ENCODE data around the gene AGO3.
"Not testable (repeated sequence)": the region's sequence is repeated elsewhere in the genome, so short reads cannot be mapped to it uniquely, and the experiment has no call there.

AGO3 gene

DNA sequence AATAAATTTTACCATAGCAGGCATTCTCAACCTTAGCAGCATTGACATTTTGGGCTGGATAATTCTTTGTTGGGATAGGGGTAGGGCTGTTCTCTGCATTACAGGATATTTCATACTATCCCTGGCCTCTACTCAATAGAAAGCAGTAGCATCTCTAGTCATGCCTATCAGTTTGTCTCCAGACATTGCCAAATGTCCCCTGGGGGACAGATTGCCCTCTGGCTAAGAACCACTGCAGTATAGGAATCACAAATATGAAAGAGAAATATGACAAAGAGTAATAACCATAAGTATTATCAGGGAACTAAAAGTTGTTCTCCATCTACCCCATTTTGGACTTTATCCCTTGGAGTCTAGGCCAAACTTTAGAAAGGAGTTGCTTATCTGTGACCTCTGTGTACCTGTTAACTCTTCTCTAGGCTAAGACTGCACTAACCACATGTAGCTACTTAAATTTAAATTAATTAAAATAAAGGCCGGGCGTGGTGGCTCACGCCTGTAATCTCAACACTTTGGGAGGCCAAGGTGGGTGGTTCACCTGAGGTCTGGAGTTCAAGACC lies 76.1 kb downstream of the AGO3 start:
- peaks cover 6% of the 10 kb centered on the region for H3K36me3 Mint-ChIP-seq
- CTCF ChIA-PET = interaction anchor here (0.8 kb wide), 1 partner anchor 12 kb away, joined by 3 read pairs; no protein-coding TSS in a partner anchor
- no peak for DNase-seq
- no peaks in the 10 kb centered on the region for H3K4me1 Mint-ChIP-seq
- no peaks in the 10 kb centered on the region for H3K9me3 Mint-ChIP-seq
- H3K4me3 Mint-ChIP-seq = no peak overlapping the region
- H3K27ac Mint-ChIP-seq = no peak overlapping the region
- no peaks in the 10 kb centered on the region for H3K27me3 Mint-ChIP-seq

DNA sequence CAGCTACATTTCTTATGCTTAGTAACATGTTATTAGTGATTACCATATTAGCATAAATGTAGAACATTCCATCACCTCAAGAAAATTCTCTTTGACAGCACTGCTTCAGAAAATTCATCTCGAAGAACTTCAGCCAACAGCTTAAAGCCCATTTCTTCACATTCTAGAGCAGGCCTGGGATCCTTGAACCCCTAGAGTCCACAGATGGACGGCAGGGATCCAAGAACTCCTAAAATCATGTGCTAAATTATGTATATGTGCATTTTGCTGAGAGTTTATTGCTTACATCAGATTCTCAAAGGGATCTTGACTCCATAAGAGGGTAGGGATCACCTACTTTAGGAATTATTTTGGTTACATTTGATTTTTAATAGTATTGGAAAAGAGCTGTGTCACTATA lies 76.8 kb downstream of the AGO3 start:
- Mint-ChIP-seq H3K36me3 (peaks cover 6% of the 10 kb centered on the region), H3K4me1 (no peaks in the 10 kb centered on the region), H3K9me3 (no peaks in the 10 kb centered on the region), H3K4me3 (no peak overlapping the region), H3K27me3 (no peaks in the 10 kb centered on the region), H3K27ac (no peak overlapping the region)
- CTCF ChIA-PET = no interaction called here
- DNase-seq = no peak

DNA sequence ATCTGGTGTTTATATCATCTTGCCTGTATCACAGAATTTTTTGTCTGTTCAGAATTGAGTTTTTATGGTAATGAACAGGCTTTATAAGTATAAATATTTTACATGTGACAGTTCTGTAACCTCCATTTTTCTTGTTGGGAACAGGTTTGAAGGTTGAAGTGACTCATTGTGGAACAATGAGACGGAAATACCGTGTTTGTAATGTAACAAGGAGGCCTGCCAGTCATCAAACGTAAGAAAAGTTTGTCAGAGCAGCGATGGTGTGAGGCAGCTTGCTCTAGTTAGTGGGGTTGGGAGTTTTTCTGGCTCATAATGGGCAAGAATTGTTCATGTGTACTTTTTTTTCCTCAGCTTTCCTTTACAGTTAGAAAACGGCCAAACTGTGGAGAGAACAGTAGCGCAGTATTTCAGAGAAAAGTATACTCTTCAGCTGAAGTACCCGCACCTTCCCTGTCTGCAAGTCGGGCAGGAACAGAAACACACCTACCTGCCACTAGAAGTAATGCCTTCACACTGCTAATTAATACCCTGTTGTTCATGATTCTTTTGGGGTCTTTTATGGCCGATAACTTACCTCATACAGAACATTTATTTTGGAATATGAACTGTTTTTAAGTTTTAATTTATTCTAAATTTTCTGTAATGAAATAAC lies 77.8 kb downstream of the AGO3 start:
- H3K9me3 Mint-ChIP-seq = no peaks in the 10 kb centered on the region
- CTCF ChIA-PET = no interaction called here
- no peak for DNase-seq
- H3K27ac Mint-ChIP-seq = no peak overlapping the region
- H3K27me3 Mint-ChIP-seq = no peaks in the 10 kb centered on the region
- no peaks in the 10 kb centered on the region for H3K4me1 Mint-ChIP-seq
- peaks cover 13% of the 10 kb centered on the region for H3K36me3 Mint-ChIP-seq
- no peak overlapping the region for H3K4me3 Mint-ChIP-seq

DNA sequence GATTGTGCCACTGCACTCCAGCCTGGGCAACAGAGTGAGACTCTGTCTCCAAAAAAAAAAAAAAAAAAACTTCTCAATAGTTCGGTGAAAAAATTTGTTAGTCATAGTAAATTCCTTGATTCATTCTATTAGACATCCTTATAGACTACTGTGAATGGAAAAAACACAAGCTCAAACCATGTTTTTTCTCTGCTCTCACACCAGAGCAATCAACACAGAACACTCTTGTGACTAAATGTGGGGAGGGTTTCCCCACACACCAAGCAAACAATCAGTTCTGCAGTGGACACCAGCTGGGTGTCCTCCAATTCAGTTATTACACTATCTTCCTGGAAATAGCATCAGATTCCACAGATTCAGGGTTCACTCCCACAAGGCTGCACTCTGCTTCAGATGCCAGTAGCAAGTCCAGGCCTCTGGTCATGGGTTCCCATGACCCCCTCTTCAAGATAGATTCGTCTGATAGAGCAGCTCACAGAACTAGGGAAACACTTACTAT lies 83.9 kb downstream of the AGO3 start:
- Mint-ChIP-seq H3K9me3 (no peaks in the 10 kb centered on the region), H3K27ac (peak overlapping the region; percentile 12), H3K36me3 (peaks cover 29% of the 10 kb centered on the region), H3K4me3 (no peak overlapping the region), H3K4me1 (no peaks in the 10 kb centered on the region), H3K27me3 (no peaks in the 10 kb centered on the region)
- CTCF ChIA-PET = no interaction called here
- DNase-seq = no peak

DNA sequence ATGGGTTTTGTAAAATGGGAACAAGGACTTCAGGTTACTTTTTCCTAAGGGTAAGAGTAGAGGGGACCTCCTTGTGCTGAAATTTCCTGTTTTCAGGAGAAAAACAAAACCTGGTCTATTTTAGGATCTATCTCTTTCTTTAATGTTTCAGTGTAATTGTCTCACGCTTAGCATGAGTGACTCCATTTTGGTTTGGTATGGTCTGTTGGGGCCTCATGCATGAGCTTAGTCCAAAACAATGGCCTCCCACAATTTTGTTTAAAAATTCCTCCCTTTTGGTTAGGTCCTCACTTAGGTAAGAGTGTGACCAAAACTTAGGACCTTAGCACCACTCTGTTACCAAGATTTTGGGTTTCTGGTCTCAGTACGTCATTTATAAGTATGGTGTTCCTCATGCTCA lies 85.8 kb downstream of the AGO3 start:
- Mint-ChIP-seq H3K27ac (no peak overlapping the region), H3K27me3 (no peaks in the 10 kb centered on the region), H3K9me3 (no peaks in the 10 kb centered on the region), H3K4me1 (no peaks in the 10 kb centered on the region), H3K36me3 (peaks cover 32% of the 10 kb centered on the region), H3K4me3 (no peak overlapping the region)
- CTCF ChIA-PET = no interaction called here
- DNase-seq = no peak

DNA sequence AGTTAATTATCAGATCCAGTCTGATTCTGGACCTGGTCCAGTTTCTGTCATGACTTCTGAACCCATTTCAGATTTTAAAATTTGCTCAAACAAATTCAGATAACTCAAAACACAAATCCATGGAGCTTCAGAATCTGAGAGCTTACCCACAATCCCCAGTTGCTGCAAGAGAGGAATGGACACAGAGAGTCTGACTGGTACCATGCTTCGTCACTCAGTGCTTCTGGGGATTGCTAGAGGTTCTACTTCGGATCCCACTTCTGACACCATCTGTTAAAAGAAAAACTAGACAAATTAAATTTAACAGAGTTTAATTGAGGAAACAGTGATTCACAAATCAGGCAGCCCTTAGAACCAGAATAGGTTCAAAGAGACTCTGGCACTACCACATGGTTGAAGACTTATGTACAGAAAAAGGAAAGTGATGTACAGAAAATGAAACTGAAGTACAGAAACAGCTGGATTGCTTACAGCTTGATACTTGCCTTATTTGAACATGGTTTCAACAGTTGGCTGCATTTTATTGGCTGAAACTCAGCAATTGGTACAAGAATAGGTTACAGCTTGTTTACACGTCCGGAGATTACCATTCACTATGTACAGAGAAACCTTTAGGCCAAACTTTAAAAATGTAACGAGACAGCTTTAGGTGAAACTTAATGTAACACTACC lies 92.3 kb downstream of the AGO3 start:
- CTCF ChIA-PET = interaction anchor here (0.6 kb wide), 1 partner anchor 21 kb away, joined by 3 read pairs; no protein-coding TSS in a partner anchor
- Mint-ChIP-seq H3K4me1 (peaks cover 11% of the 10 kb centered on the region), H3K36me3 (peaks cover 35% of the 10 kb centered on the region), H3K27me3 (no peaks in the 10 kb centered on the region), H3K27ac (peak overlapping the region; percentile 79), H3K9me3 (peaks cover 2% of the 10 kb centered on the region), H3K4me3 (no peak overlapping the region)
- DNase-seq = no peak

DNA sequence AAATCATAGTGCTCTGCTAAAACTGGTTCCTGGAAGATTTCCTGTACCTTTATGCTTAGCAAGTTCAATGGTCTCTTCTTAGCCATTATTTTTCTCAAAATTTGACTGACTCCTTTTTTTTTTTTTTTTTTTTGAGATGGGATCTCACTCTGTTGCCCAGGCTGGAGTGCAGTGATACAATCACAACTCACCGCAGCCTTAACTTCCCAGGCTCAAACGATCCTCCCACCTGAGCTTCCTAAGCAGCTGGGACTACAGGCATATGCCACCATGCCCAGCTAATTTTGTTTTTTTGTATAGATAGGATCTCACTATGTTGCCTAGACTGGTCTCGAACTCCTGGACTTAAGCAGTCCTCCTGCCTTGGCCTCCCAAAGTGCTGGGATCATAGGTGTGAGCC lies 93.1 kb downstream of the AGO3 start:
- H3K27me3 Mint-ChIP-seq, CTCF ChIA-PET, H3K4me3 Mint-ChIP-seq, H3K9me3 Mint-ChIP-seq, DNase-seq: not testable (repeated sequence)
- H3K36me3 Mint-ChIP-seq = peaks cover 35% of the 10 kb centered on the region
- peak overlapping the region; percentile 79 for H3K27ac Mint-ChIP-seq
- H3K4me1 Mint-ChIP-seq = peaks cover 11% of the 10 kb centered on the region

DNA sequence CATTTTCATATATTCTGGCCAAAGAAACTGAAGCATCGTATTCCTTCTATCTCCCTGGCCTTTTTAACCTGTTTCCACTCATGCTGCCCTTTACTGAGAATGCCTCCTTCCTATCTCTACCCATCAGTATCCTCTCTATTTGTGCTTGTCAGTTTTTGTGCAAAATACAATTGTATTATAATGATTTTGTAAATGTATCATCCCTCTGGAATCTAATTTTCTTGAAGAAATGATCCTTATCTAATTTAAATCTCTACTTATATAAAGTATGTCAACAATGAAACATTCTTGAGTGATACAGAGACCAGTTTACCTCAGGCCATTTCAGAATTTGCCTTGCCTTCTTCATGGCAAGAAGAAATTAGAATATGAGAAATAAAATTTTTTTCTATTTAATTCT lies 93.9 kb downstream of the AGO3 start:
- CTCF ChIA-PET = no interaction called here
- no peak for DNase-seq
- peaks cover 30% of the 10 kb centered on the region for H3K36me3 Mint-ChIP-seq
- H3K9me3 Mint-ChIP-seq = peaks cover 2% of the 10 kb centered on the region
- peaks cover 11% of the 10 kb centered on the region for H3K4me1 Mint-ChIP-seq
- no peak overlapping the region for H3K27ac Mint-ChIP-seq
- no peak overlapping the region for H3K4me3 Mint-ChIP-seq
- no peaks in the 10 kb centered on the region for H3K27me3 Mint-ChIP-seq

DNA sequence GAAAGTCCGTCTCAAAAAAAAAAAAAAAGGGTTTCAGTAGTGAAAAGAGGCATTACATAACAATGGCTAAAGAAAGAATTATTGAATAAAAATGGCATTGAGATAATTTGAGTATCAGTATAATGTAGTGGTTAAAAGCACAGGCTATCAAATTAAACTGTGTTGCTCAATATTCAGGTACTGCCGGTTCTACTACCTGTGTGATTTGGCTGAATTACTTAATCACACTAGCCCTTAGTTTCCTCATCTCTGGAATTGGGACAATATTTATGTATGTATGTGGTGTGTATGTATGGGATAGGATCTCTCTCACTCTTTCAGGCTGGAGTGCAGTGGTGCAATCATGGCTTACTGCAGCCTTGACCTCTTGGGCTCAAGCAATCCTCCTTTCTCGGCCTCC lies 96.9 kb downstream of the AGO3 start:
- Mint-ChIP-seq H3K27me3 (no peaks in the 10 kb centered on the region), H3K4me1 (peaks cover 11% of the 10 kb centered on the region), H3K27ac (no peak overlapping the region), H3K4me3 (no peak overlapping the region), H3K36me3 (peaks cover 31% of the 10 kb centered on the region), H3K9me3 (peaks cover 2% of the 10 kb centered on the region)
- no peak for DNase-seq
- CTCF ChIA-PET = no interaction called here

DNA sequence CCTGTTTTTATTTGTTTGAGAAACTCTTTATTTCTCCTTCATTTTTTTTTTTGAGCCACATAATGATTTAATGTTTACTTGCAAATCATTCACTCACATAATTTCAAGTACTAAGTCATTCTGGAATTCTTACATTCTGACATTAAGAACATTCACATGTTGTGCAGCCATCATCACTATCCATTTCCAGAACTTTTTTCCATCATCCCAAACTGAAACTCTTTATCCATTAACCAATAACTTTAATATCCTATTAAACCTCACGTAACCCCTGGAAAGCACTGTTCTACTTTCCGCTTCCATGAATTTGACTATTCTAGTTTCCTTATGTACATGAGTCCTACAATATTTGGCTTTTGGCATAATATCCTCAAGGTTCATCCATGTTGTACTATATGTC lies 100.5 kb downstream of the AGO3 start:
- Mint-ChIP-seq H3K27ac (no peak overlapping the region), H3K4me3 (no peak overlapping the region), H3K4me1 (no peaks in the 10 kb centered on the region), H3K27me3 (no peaks in the 10 kb centered on the region), H3K9me3 (no peaks in the 10 kb centered on the region), H3K36me3 (peaks cover 29% of the 10 kb centered on the region)
- CTCF ChIA-PET = no interaction called here
- no peak for DNase-seq

DNA sequence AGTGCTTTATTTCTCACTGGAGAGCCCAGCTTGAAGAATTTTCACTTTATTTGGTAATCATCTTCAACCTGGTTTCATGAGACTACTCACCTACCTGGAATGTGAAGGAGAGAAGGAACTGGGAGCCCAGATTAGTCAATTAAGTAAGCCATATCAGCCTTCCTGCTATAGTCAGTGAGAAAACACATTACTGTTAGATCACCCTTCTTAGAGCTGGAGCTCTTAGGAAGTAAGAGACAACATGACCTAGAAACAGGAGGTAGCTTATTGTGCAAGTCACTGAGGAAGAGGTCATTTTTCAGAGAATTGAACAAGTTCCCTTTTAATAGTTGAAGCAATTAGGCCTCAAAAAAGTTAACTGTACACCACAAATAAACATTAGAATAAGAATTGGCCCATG lies 103.8 kb downstream of the AGO3 start:
- no peak overlapping the region for H3K4me3 Mint-ChIP-seq
- CTCF ChIA-PET = no interaction called here
- peaks cover 23% of the 10 kb centered on the region for H3K36me3 Mint-ChIP-seq
- H3K27ac Mint-ChIP-seq = no peak overlapping the region
- no peaks in the 10 kb centered on the region for H3K9me3 Mint-ChIP-seq
- H3K4me1 Mint-ChIP-seq = no peaks in the 10 kb centered on the region
- DNase-seq = no peak
- no peaks in the 10 kb centered on the region for H3K27me3 Mint-ChIP-seq

DNA sequence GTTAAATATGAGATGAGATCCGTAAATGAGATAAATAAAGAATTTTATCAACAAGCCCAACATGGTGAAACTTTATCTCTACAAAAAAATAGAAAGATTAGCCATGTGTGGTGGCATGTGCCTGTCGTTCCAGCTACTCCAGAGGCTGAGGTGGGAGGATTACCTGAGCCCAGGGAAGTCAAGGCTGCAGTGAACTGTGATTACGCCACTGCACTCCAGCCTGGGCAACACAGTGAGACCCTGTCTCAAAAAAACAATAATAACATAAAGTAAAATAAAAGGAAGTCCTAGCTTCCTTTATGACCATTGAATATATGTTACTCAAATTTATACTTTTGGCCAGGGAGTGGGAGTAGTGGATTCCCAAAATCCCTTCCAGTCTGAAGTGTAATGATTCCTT lies 104.2 kb downstream of the AGO3 start:
- no peaks in the 10 kb centered on the region for H3K27me3 Mint-ChIP-seq
- CTCF ChIA-PET = no interaction called here
- no peaks in the 10 kb centered on the region for H3K9me3 Mint-ChIP-seq
- no peaks in the 10 kb centered on the region for H3K4me1 Mint-ChIP-seq
- no peak for DNase-seq
- peaks cover 27% of the 10 kb centered on the region for H3K36me3 Mint-ChIP-seq
- H3K4me3 Mint-ChIP-seq = no peak overlapping the region
- H3K27ac Mint-ChIP-seq = no peak overlapping the region

DNA sequence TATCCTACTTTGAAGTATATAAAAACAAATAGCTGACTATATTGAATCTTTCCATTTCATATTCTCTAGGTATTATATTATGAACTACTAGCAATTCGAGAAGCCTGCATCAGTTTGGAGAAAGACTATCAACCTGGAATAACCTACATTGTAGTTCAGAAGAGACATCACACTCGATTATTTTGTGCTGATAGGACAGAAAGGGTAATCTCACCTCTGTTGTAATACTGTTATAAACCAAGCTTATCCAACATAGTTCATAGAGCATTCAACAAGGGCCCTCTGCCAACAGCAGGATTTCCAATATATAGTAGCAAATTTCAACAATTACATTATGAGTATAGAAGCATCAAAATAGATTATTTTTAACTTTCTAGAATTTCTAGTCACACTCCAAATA lies 109.3 kb downstream of the AGO3 start:
- no peaks in the 10 kb centered on the region for H3K27me3 Mint-ChIP-seq
- no peaks in the 10 kb centered on the region for H3K9me3 Mint-ChIP-seq
- H3K27ac Mint-ChIP-seq = no peak overlapping the region
- no peaks in the 10 kb centered on the region for H3K4me1 Mint-ChIP-seq
- H3K36me3 Mint-ChIP-seq = peaks cover 22% of the 10 kb centered on the region
- no peak overlapping the region for H3K4me3 Mint-ChIP-seq
- DNase-seq = no peak
- CTCF ChIA-PET = no interaction called here

DNA sequence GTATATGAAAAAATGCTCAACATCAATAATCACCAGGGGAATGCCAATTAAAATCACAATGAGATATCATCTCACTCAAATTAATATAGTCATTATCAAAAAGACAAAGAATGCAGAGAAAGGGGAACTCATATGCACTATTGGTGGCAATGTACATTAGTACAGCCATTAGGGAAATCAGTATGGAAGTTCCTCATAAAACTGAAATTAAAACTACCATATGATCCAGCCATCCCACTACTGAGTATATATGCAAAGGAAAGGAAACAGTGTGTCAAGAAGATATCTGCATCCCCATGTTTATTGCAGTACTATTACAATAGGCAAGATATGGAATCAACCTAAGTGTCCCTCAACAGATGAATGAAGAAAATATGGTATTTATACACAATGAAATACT lies 120.9 kb downstream of the AGO3 start:
- Mint-ChIP-seq H3K9me3 (peaks cover 1% of the 10 kb centered on the region), H3K4me1 (no peaks in the 10 kb centered on the region), H3K27me3 (no peaks in the 10 kb centered on the region), H3K4me3 (no peak overlapping the region), H3K27ac (no peak overlapping the region), H3K36me3 (peaks cover 23% of the 10 kb centered on the region)
- no peak for DNase-seq
- CTCF ChIA-PET = no interaction called here

DNA sequence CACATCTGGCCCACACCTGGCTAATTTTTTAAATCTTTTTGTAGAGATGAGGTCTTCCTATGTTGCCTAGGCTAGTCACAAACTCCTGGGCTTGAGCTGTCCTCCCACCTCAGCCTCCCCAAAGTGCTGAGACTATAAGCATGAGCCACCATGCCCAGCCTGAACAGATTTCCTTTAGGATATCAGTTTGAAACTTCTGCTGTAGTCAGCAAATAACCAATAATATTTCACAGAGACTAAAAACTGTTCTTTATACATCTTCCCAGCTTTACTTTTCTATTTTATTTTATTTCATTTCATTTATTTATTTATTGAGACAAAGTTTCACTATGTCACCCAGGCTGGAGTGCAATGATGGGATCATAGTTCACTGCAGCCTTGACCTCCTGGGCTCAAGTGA lies 123.1 kb downstream of the AGO3 start:
- no peak overlapping the region for H3K4me3 Mint-ChIP-seq
- CTCF ChIA-PET = no interaction called here
- no peaks in the 10 kb centered on the region for H3K27me3 Mint-ChIP-seq
- no peak overlapping the region for H3K27ac Mint-ChIP-seq
- H3K4me1 Mint-ChIP-seq = no peaks in the 10 kb centered on the region
- no peaks in the 10 kb centered on the region for H3K9me3 Mint-ChIP-seq
- peaks cover 7% of the 10 kb centered on the region for H3K36me3 Mint-ChIP-seq
- no peak for DNase-seq
